ENCODE data around the gene FCN2.
A peak's percentile ranks its signal among the peaks of the same experiment; 100 is the strongest.

The FCN2 gene

DNA sequence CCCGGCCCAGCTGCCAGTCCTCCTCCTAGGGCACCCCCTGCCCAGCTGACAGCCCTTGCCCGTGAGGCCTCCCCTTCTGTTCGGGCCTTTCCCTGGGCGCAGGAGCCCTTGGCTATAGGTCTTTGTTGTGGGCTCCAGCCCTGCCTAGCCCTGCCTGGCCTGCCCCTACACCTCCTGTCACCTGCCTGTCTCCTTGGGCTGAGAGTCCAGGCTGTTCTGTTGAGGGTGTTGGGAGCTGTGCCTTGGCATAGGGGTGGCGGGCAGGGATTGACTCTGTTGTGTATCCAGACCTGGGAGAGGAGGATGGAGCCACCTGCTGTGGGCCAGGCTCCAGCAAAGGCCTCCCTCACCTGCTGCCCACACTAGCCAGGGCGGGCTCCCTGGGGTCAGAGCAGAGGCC, 11.6 kb downstream of the FCN2 start:
- no peak overlapping the region for H2AFZ ChIP-seq (ENCODE audit: insufficient read depth, low read length, poor library complexity)
- no peaks in the 10 kb centered on the region for H3K79me2 ChIP-seq (ENCODE audit: control insufficient read depth, insufficient read depth, low read length, poor library complexity)
- H4K12ac ChIP-seq (ENCODE audit: low read depth, low read length) = no peak overlapping the region
- no CpG with 5 or more reads among the region's 6 CpGs for WGBS (ENCODE audit: extremely low coverage, insufficient coverage, insufficient read length)
- no peaks in the 10 kb centered on the region for H3K36me3 ChIP-seq (ENCODE audit: control insufficient read depth in 1 of 2, insufficient read depth in 2 of 2, low read length in 2 of 2)
- H2BK5ac ChIP-seq (ENCODE audit: low read depth, low read length, poor library complexity) = no peak overlapping the region
- H3K27me3 ChIP-seq (ENCODE audit: insufficient read depth, low read length) = no peaks in the 10 kb centered on the region
- no peak overlapping the region for H3K14ac ChIP-seq (ENCODE audit: low read length)
- H3K4me2 ChIP-seq (ENCODE audit: low read length) = no peak overlapping the region
- no peak for DNase-seq
- H2BK12ac ChIP-seq (ENCODE audit: low read length) = no peak overlapping the region
- no peaks in the 10 kb centered on the region for H3K79me1 ChIP-seq (ENCODE audit: low read length)
- H4K91ac ChIP-seq (ENCODE audit: low read depth, low read length) = no peak overlapping the region
- H3K4ac ChIP-seq (ENCODE audit: low read depth, low read length) = no peak overlapping the region
- no peak overlapping the region for H2BK120ac ChIP-seq (ENCODE audit: insufficient read depth, low read length, poor library complexity)
- H3K18ac ChIP-seq (ENCODE audit: low read length) = no peak overlapping the region
- H3K9me3 ChIP-seq (ENCODE audit: insufficient read depth, low read depth, low read length) = peaks cover 11% of the 10 kb centered on the region
- H3K23ac ChIP-seq (ENCODE audit: low read length) = no peak overlapping the region
- no peak overlapping the region for H4K8ac ChIP-seq (ENCODE audit: low read depth, low read length)
- H3K4me3 ChIP-seq (ENCODE audit: low read depth, low read length) = no peak overlapping the region
- H3K4me1 ChIP-seq (ENCODE audit: control insufficient read depth in 1 of 2, insufficient read depth in 2 of 2, low read length in 2 of 2) = no peaks in the 10 kb centered on the region
- no peak overlapping the region for H3K9ac ChIP-seq (ENCODE audit: low read length)
- H3K27ac ChIP-seq (ENCODE audit: low read depth, low read length) = no peak overlapping the region
- H2AK5ac ChIP-seq (ENCODE audit: low read length) = no peak overlapping the region

DNA sequence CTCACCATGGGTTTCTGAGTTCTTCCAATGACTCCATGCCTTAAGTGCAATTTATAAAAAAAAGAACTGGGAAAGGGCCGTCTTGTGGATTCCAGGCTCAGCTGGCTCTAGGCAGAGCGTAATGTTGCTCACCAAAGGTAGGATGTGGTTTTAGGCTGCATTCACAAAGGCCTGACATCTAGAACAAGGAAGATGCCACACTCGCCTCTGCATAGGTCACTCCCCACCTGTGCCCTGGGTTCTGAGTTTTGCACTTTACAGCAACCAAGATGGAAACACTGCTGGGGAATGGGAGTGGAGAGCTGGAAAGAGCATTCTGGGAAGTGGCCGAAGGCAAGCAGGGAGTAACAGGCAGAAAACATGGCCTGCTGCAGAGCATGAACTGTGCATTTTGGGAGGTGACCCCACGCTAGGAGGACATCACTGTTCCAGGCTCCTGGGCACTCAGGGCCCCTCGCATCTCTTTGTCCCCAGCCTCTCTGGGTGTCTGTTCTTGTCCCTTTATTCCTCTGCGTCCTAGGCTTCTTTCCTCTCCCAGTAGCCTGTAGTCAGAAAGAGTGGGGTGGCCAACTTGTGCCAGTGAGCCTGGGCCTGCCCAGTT, 12.3 kb downstream of the FCN2 start:
- H3K23ac ChIP-seq (ENCODE audit: low read length) = no peak overlapping the region
- no peaks in the 10 kb centered on the region for H3K4me1 ChIP-seq (ENCODE audit: control insufficient read depth in 1 of 2, insufficient read depth in 2 of 2, low read length in 2 of 2)
- WGBS (ENCODE audit: extremely low coverage, insufficient coverage, insufficient read length) = no CpG with 5 or more reads among the region's 7 CpGs
- H4K8ac ChIP-seq (ENCODE audit: low read depth, low read length) = no peak overlapping the region
- no peak overlapping the region for H3K18ac ChIP-seq (ENCODE audit: low read length)
- no peak overlapping the region for H3K4ac ChIP-seq (ENCODE audit: low read depth, low read length)
- no peak overlapping the region for H4K91ac ChIP-seq (ENCODE audit: low read depth, low read length)
- no peaks in the 10 kb centered on the region for H3K79me1 ChIP-seq (ENCODE audit: low read length)
- no peak overlapping the region for H2AFZ ChIP-seq (ENCODE audit: insufficient read depth, low read length, poor library complexity)
- no peak overlapping the region for H3K4me2 ChIP-seq (ENCODE audit: low read length)
- H3K14ac ChIP-seq (ENCODE audit: low read length) = no peak overlapping the region
- no peak overlapping the region for H2AK5ac ChIP-seq (ENCODE audit: low read length)
- no peak overlapping the region for H3K27ac ChIP-seq (ENCODE audit: low read depth, low read length)
- H4K12ac ChIP-seq (ENCODE audit: low read depth, low read length) = no peak overlapping the region
- H3K9me3 ChIP-seq (ENCODE audit: insufficient read depth, low read depth, low read length) = peaks cover 10% of the 10 kb centered on the region
- H3K79me2 ChIP-seq (ENCODE audit: control insufficient read depth, insufficient read depth, low read length, poor library complexity) = no peaks in the 10 kb centered on the region
- H3K36me3 ChIP-seq (ENCODE audit: control insufficient read depth in 1 of 2, insufficient read depth in 2 of 2, low read length in 2 of 2) = no peaks in the 10 kb centered on the region
- H3K4me3 ChIP-seq (ENCODE audit: low read depth, low read length) = no peak overlapping the region
- H3K9ac ChIP-seq (ENCODE audit: low read length) = no peak overlapping the region
- H2BK12ac ChIP-seq (ENCODE audit: low read length) = no peak overlapping the region
- no peak overlapping the region for H2BK5ac ChIP-seq (ENCODE audit: low read depth, low read length, poor library complexity)
- DNase-seq = no peak
- no peak overlapping the region for H2BK120ac ChIP-seq (ENCODE audit: insufficient read depth, low read length, poor library complexity)
- H3K27me3 ChIP-seq (ENCODE audit: insufficient read depth, low read length) = no peaks in the 10 kb centered on the region

DNA sequence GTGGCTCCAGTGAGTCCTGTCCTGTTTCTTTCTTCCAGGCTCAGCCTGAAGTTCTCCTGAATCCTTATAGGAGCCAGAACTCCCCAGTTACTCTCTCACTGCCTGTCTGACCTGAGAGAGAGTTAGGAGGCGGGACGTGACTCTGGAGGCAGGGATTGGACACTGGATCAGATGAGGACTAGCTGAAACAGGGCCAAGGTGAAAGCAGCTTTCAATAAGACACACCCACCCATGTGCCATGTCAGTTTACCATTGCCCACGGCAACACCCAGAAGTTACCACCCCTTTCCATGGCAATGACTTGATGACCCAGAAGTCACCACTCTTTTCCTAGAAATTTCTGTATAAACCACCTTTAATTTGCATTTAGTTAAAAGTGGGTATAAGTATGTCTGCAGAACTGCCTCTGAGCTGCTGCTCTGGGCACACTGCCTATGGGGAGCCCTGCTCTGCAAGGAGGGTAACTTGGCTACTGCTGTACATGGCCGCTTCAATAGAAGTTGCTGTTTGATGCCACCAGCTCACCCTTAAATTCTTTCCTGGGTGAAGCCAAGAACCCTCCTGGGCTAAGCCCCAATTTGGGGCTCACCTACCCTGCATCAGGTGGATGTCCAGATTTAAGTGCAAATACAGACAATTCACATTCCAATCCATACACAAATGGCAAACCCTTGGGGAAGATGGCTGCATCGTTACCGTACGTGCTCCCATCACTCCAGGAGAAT, 13.7 kb downstream of the FCN2 start:
- WGBS (ENCODE audit: extremely low coverage, insufficient coverage, insufficient read length) = no CpG with 5 or more reads among the region's 7 CpGs
- Histone ChIP-seq H3K14ac (ENCODE audit: low read length) (no peak overlapping the region), H3K4me1 (ENCODE audit: control insufficient read depth in 1 of 2, insufficient read depth in 2 of 2, low read length in 2 of 2) (no peaks in the 10 kb centered on the region), H3K4ac (ENCODE audit: low read depth, low read length) (no peak overlapping the region), H3K27ac (ENCODE audit: low read depth, low read length) (no peak overlapping the region), H3K79me2 (ENCODE audit: control insufficient read depth, insufficient read depth, low read length, poor library complexity) (no peaks in the 10 kb centered on the region), H4K91ac (ENCODE audit: low read depth, low read length) (no peak overlapping the region), H3K79me1 (ENCODE audit: low read length) (no peaks in the 10 kb centered on the region), H3K23ac (ENCODE audit: low read length) (no peak overlapping the region), H4K8ac (ENCODE audit: low read depth, low read length) (no peak overlapping the region), H3K36me3 (ENCODE audit: control insufficient read depth in 1 of 2, insufficient read depth in 2 of 2, low read length in 2 of 2) (no peaks in the 10 kb centered on the region), H2BK5ac (ENCODE audit: low read depth, low read length, poor library complexity) (no peak overlapping the region), H3K9ac (ENCODE audit: low read length) (no peak overlapping the region), H3K4me3 (ENCODE audit: low read depth, low read length) (no peak overlapping the region), H3K18ac (ENCODE audit: low read length) (no peak overlapping the region), H2AK5ac (ENCODE audit: low read length) (no peak overlapping the region), H2AFZ (ENCODE audit: insufficient read depth, low read length, poor library complexity) (no peak overlapping the region), H3K27me3 (ENCODE audit: insufficient read depth, low read length) (no peaks in the 10 kb centered on the region), H3K4me2 (ENCODE audit: low read length) (no peak overlapping the region), H4K12ac (ENCODE audit: low read depth, low read length) (no peak overlapping the region), H3K9me3 (ENCODE audit: insufficient read depth, low read depth, low read length) (peaks cover 10% of the 10 kb centered on the region), H2BK120ac (ENCODE audit: insufficient read depth, low read length, poor library complexity) (no peak overlapping the region), H2BK12ac (ENCODE audit: low read length) (no peak overlapping the region)
- DNase-seq = no peak

DNA sequence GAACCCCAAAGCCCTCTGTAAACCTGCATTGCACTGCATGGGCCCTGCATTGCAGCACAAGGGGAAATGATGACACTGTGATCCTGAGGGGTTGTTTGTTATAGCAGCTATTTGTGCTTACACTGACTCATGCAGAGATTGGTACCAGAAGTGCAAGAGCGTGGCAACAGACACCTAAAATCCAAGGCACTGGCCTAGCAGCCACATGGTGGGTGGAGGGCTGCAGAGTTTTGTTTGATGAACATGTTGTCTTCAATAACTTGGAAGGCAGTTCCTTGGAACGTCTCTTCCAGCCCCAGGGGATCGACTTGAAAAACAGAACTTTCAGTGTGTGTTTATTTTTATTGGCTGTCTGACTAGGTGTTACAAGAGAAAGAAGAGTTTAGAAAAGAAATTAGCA, 14.5 kb downstream of the FCN2 start:
- H4K12ac ChIP-seq (ENCODE audit: low read depth, low read length) = no peak overlapping the region
- no peak overlapping the region for H3K4me3 ChIP-seq (ENCODE audit: low read depth, low read length)
- H3K14ac ChIP-seq (ENCODE audit: low read length) = no peak overlapping the region
- no peak overlapping the region for H3K4me2 ChIP-seq (ENCODE audit: low read length)
- no peak overlapping the region for H2BK12ac ChIP-seq (ENCODE audit: low read length)
- peaks cover 14% of the 10 kb centered on the region for H3K9me3 ChIP-seq (ENCODE audit: insufficient read depth, low read depth, low read length)
- peak overlapping the region; percentile 22 for H3K9ac ChIP-seq (ENCODE audit: low read length)
- no peak for DNase-seq
- no CpG with 5 or more reads among the region's 3 CpGs for WGBS (ENCODE audit: extremely low coverage, insufficient coverage, insufficient read length)
- H3K27ac ChIP-seq (ENCODE audit: low read depth, low read length) = no peak overlapping the region
- no peak overlapping the region for H2AK5ac ChIP-seq (ENCODE audit: low read length)
- H2BK5ac ChIP-seq (ENCODE audit: low read depth, low read length, poor library complexity) = no peak overlapping the region
- no peak overlapping the region for H3K4ac ChIP-seq (ENCODE audit: low read depth, low read length)
- H3K79me2 ChIP-seq (ENCODE audit: control insufficient read depth, insufficient read depth, low read length, poor library complexity) = no peaks in the 10 kb centered on the region
- H4K8ac ChIP-seq (ENCODE audit: low read depth, low read length) = no peak overlapping the region
- no peaks in the 10 kb centered on the region for H3K36me3 ChIP-seq (ENCODE audit: control insufficient read depth in 1 of 2, insufficient read depth in 2 of 2, low read length in 2 of 2)
- no peak overlapping the region for H3K18ac ChIP-seq (ENCODE audit: low read length)
- H3K23ac ChIP-seq (ENCODE audit: low read length) = no peak overlapping the region
- H3K4me1 ChIP-seq (ENCODE audit: control insufficient read depth in 1 of 2, insufficient read depth in 2 of 2, low read length in 2 of 2) = no peaks in the 10 kb centered on the region
- H3K27me3 ChIP-seq (ENCODE audit: insufficient read depth, low read length) = no peaks in the 10 kb centered on the region
- H4K91ac ChIP-seq (ENCODE audit: low read depth, low read length) = no peak overlapping the region
- no peak overlapping the region for H2BK120ac ChIP-seq (ENCODE audit: insufficient read depth, low read length, poor library complexity)
- no peak overlapping the region for H2AFZ ChIP-seq (ENCODE audit: insufficient read depth, low read length, poor library complexity)
- H3K79me1 ChIP-seq (ENCODE audit: low read length) = no peaks in the 10 kb centered on the region
